DND-41 (cell line): ENCODE data around the gene TNFRSF9.

ENCODE experiments used
- ATAC-seq: fragments of 200-7000 bp; cut with Tn5 transposase; 3 replicates; pipeline ENCODE4 v1.9.1; 2021; ENCODE audit warnings: low read depth; ENCODE audit not compliant: insufficient read depth
- DNase-seq: peaks from one replicate; pipeline ENCODE4 v3.0.0-alpha.2; 2020
- H2AFZ ChIP-seq: 2 replicates; pipeline ENCODE4 v1.6.0; 2012; ENCODE audit warnings: low read depth, low read length
- H3K27ac ChIP-seq: 2 replicates; pipeline ENCODE4 v1.5.1; 2012; ENCODE audit warnings: low read length, inconsistent platforms
- H3K27me3 ChIP-seq: fragments of 200-600 bp; sonication (generic); 2 replicates; pipeline ENCODE4 v1.6.0; 2012; ENCODE audit warnings: low read length, mild to moderate bottlenecking, inconsistent platforms; ENCODE audit not compliant: insufficient read depth, poor library complexity
- H3K36me3 ChIP-seq: 2 replicates; pipeline ENCODE4 v1.5.1; 2012; ENCODE audit warnings: low read length, inconsistent platforms; ENCODE audit not compliant: insufficient read depth
- H3K4me1 ChIP-seq: 2 replicates; pipeline ENCODE4 v1.5.1; 2012; ENCODE audit warnings: mild to moderate bottlenecking, low read length; ENCODE audit not compliant: insufficient read depth
- H3K4me2 ChIP-seq: 2 replicates; pipeline ENCODE4 v1.6.0; 2012; ENCODE audit warnings: mild to moderate bottlenecking, moderate library complexity, low read length, inconsistent platforms; ENCODE audit not compliant: insufficient read depth
- H3K4me3 ChIP-seq, 2 experiments: fragments of 200-600 bp in 1 of 2; shearing (Covaris generic) in 1 of 2; 2 replicates each; pipeline ENCODE4 v1.5.1; 2012 to 2016; ENCODE audit warnings: inconsistent platforms in 2 of 2, low read length in 2 of 2, mild to moderate bottlenecking in 2 of 2, low read depth in 1 of 2, moderate library complexity in 1 of 2
- H3K79me2 ChIP-seq: 2 replicates; pipeline ENCODE4 v1.6.0; 2012; ENCODE audit warnings: low read length, inconsistent platforms; ENCODE audit not compliant: insufficient read depth
- H3K9ac ChIP-seq: 2 replicates; pipeline ENCODE4 v1.6.0; 2012; ENCODE audit warnings: low read depth, mild to moderate bottlenecking, inconsistent platforms, low read length, moderate library complexity
- H3K9me3 ChIP-seq: 2 replicates; pipeline ENCODE4 v1.5.1; 2012; ENCODE audit warnings: low read length, moderate library complexity, mild to moderate bottlenecking, inconsistent platforms; ENCODE audit not compliant: insufficient read depth, severe bottlenecking
- H4K20me1 ChIP-seq: 2 replicates; pipeline ENCODE4 v1.6.0; 2012; ENCODE audit warnings: low read length; ENCODE audit not compliant: insufficient read depth
- EZH2 ChIP-seq: IDR thresholded peaks from 3 replicates; pipeline ENCODE4 v1.6.1; 2012; ENCODE audit warnings: borderline replicate concordance, low read depth, mild to moderate bottlenecking, moderate library complexity, low read length, inconsistent platforms; ENCODE audit not compliant: severe bottlenecking
- TF ChIP-seq, protein P1 (sequence below): IDR thresholded peaks from 2 replicates; pipeline ENCODE4 v1.5.1; 2012; ENCODE audit warnings: borderline replicate concordance, low read length, moderate library complexity, mild to moderate bottlenecking; ENCODE audit not compliant: poor library complexity, severe bottlenecking; ENCODE audit errors: extremely low read depth

The TNFRSF9 gene

GRCh38 chr1:7891804-7892203, 48.8 kb downstream of the TNFRSF9 start:
- Histone ChIP-seq H3K27ac (no peak overlapping the region), H3K9me3 (no peaks in the 10 kb centered on the region), H3K27me3 (no peaks in the 10 kb centered on the region), H3K79me2 (no peaks in the 10 kb centered on the region), H3K9ac (no peak overlapping the region), H4K20me1 (no peaks in the 10 kb centered on the region), H3K4me1 (no peaks in the 10 kb centered on the region), H2AFZ (no peak overlapping the region), H3K4me2 (no peak overlapping the region), H3K4me3 (no peak overlapping the region), H3K36me3 (no peaks in the 10 kb centered on the region)
- DNase-seq = no peak
- TF ChIP-seq EZH2 = no peak
- TF ChIP-seq, protein P1, sequence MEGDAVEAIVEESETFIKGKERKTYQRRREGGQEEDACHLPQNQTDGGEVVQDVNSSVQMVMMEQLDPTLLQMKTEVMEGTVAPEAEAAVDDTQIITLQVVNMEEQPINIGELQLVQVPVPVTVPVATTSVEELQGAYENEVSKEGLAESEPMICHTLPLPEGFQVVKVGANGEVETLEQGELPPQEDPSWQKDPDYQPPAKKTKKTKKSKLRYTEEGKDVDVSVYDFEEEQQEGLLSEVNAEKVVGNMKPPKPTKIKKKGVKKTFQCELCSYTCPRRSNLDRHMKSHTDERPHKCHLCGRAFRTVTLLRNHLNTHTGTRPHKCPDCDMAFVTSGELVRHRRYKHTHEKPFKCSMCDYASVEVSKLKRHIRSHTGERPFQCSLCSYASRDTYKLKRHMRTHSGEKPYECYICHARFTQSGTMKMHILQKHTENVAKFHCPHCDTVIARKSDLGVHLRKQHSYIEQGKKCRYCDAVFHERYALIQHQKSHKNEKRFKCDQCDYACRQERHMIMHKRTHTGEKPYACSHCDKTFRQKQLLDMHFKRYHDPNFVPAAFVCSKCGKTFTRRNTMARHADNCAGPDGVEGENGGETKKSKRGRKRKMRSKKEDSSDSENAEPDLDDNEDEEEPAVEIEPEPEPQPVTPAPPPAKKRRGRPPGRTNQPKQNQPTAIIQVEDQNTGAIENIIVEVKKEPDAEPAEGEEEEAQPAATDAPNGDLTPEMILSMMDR = no peak
- ATAC-seq = no peak

DNA sequence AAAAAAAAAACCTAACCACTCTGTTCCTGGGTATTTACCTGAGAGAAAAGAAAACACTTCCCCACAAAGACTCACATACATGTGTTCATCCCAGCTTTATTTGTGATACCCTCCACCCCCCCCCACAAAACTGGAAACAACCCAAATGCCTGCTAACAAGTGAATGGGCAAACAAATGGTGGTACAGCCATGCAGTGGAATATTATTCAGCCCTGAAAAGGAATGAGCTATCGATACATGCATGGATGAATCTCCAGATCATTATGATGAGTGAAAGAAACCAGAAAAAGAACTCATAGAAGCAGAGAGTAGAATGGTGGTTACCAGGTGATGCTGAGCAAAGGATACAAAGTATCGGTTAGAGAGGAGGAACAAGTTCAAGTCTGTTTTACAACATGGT, 49.8 kb downstream of the TNFRSF9 start:
- Histone ChIP-seq H2AFZ (no peak overlapping the region), H3K9me3 (no peaks in the 10 kb centered on the region), H3K36me3 (no peaks in the 10 kb centered on the region), H3K4me2 (no peak overlapping the region), H3K4me3 (no peak overlapping the region), H3K9ac (no peak overlapping the region), H3K27me3 (no peaks in the 10 kb centered on the region), H3K79me2 (no peaks in the 10 kb centered on the region), H4K20me1 (no peaks in the 10 kb centered on the region), H3K4me1 (no peaks in the 10 kb centered on the region), H3K27ac (no peak overlapping the region)
- DNase-seq (no peak), ATAC-seq (no peak)
- TF ChIP-seq, protein P1 = no peak
- no peak for TF ChIP-seq EZH2

- H3K4me2 ChIP-seq = no peak overlapping the region
- ATAC-seq = no peak
- no peak overlapping the region for H2AFZ ChIP-seq
Observed at GRCh38 chr1:7888248-7889081, 52.2 kb downstream of the TNFRSF9 start.

More at GRCh38 chr1:7888248-7889081, 52.2 kb downstream of the TNFRSF9 start:
- no peak overlapping the region for H3K9ac ChIP-seq
- no peaks in the 10 kb centered on the region for H3K36me3 ChIP-seq
- H3K79me2 ChIP-seq = no peaks in the 10 kb centered on the region
- H3K27me3 ChIP-seq = no peaks in the 10 kb centered on the region
- no peak overlapping the region for H3K4me3 ChIP-seq
- TF ChIP-seq, protein P1 = no peak
- TF ChIP-seq EZH2 = no peak
- no peak overlapping the region for H3K27ac ChIP-seq
- no peaks in the 10 kb centered on the region for H4K20me1 ChIP-seq
- no peak for DNase-seq
- H3K9me3 ChIP-seq = no peaks in the 10 kb centered on the region
- H3K4me1 ChIP-seq = no peaks in the 10 kb centered on the region
